Panc1 (cell line): Measurements from ENCODE around the gene ZBTB6. TPM values are rescaled to one million over a fixed set of nuclear protein-coding genes. Genes with fewer than 3 reads are reported as not detected.
"Not testable (repeated sequence)": the region's sequence is repeated elsewhere in the genome, so short reads cannot be mapped to it uniquely, and the experiment has no call there.

Experiments
- ATAC-seq: fragments of 200-7000 bp; cut with Tn5 transposase; 2 replicates; pipeline ENCODE4 v1.9.1; 2020; ENCODE audit warnings: mild to moderate bottlenecking, moderate library complexity
- BruUV-seq: library from RNA; stranded (reverse); fragments of 400-500 nt; replicated peaks from 2 replicates; lab custom pipeline; 2021; lab: Mats Ljungman, UMichigan
- CTCF ChIA-PET: fragments of 300-600 bp; sonication (Branson Sonifier 250); formaldehyde crosslinking; loops from one replicate; lab custom pipeline; 2022; ENCODE audit warnings: antibody characterized with exemption; lab: Charles Lee
- POLR2A ChIA-PET: fragments of 300-600 bp; sonication (Branson Sonifier 250); formaldehyde crosslinking; loops from one replicate; lab custom pipeline; 2022; ENCODE audit warnings: antibody characterized with exemption; lab: Charles Lee
- DNase-seq: peaks from one replicate; pipeline ENCODE4 v3.0.0-alpha.2; 2010; ENCODE audit warnings: low read depth, low spot score
- H3K27ac ChIP-seq: 2 replicates; pipeline ENCODE4 v1.5.1; 2011; ENCODE audit warnings: mild to moderate bottlenecking, low read length, inconsistent platforms
- H3K27me3 ChIP-seq: fragments of 200-500 bp; sonication (Bioruptor generic); 2 replicates; pipeline ENCODE4 v1.6.0; 2014; ENCODE audit warnings: low read length, inconsistent platforms; ENCODE audit not compliant: control insufficient read depth, insufficient read depth
- H3K36me3 ChIP-seq: fragments of 200-500 bp; sonication (Bioruptor generic); 2 replicates; pipeline ENCODE4 v1.5.1; 2014; ENCODE audit warnings: inconsistent platforms, mild to moderate bottlenecking, low read length, moderate library complexity; ENCODE audit not compliant: control insufficient read depth, insufficient read depth
- H3K4me1 ChIP-seq: 2 replicates; pipeline ENCODE4 v1.5.1; 2011; ENCODE audit warnings: inconsistent platforms, mild to moderate bottlenecking, low read length, moderate library complexity; ENCODE audit not compliant: control insufficient read depth, insufficient read depth
- H3K4me3 ChIP-seq, 2 experiments: 2 replicates each; pipeline ENCODE4 v1.5.1; 2011 to 2012; ENCODE audit warnings: low read depth in 2 of 2, low read length in 2 of 2, mild to moderate bottlenecking in 2 of 2, inconsistent platforms in 1 of 2, moderate library complexity in 1 of 2
- H3K9me3 ChIP-seq: fragments of 200-500 bp; sonication (Bioruptor generic); 2 replicates; pipeline ENCODE4 v1.5.1; 2014; ENCODE audit warnings: low read depth, mild to moderate bottlenecking, inconsistent platforms, low read length, moderate library complexity; ENCODE audit not compliant: control insufficient read depth, insufficient read depth
- CTCF ChIP-seq: fragments of 450-650 bp; IDR thresholded peaks from 2 replicates; pipeline ENCODE4 v1.5.1; 2017; ENCODE audit warnings: mild to moderate bottlenecking
- POLR2AphosphoS5 ChIP-seq: IDR thresholded peaks from 2 replicates; pipeline ENCODE4 v1.6.1; 2012; ENCODE audit warnings: mild to moderate bottlenecking, low read depth, low read length, moderate library complexity
- REST ChIP-seq, 2 experiments: IDR thresholded peaks; 2 replicates each; pipeline ENCODE4 v1.6.1; 2011 to 2012; ENCODE audit warnings: low read depth in 2 of 2, control low read depth in 1 of 2, low read length in 1 of 2, mild to moderate bottlenecking in 1 of 2, moderate library complexity in 1 of 2; ENCODE audit not compliant: insufficient read depth in 1 of 2
- SIN3A ChIP-seq: IDR thresholded peaks from 2 replicates; pipeline ENCODE4 v1.6.1; 2012; ENCODE audit warnings: low read depth, mild to moderate bottlenecking, low read length, moderate library complexity, borderline replicate concordance; ENCODE audit not compliant: insufficient read depth
- TCF7L2 ChIP-seq: IDR thresholded peaks from 2 replicates; pipeline ENCODE4 v1.6.1; 2011; ENCODE audit warnings: mild to moderate bottlenecking, low read depth, low read length, inconsistent platforms
- in situ Hi-C: cut with HindIII; loops from 2 replicates; pipeline ENCODE4 v1.10.0; 2016; ENCODE audit warnings: low sequenced_read_pairs, low pct_unique_long_range_greater_than_20kb
- intact Hi-C: fragments of 100-400 bp; cut with micrococcal nuclease; formaldehyde crosslinking; loops from one replicate; pipeline ENCODE4 v1.10.0; 2022; ENCODE audit not compliant: unreplicated experiment
- total RNA-seq: library from RNA; stranded (reverse); gene quantifications from one replicate; pipeline ENCODE4 v1.2.1, GENCODE V29; 2021; ENCODE audit not compliant: unreplicated experiment

Gene ZBTB6
- total RNA-seq, 1 experiment from 2014 or later, result 5.9 TPM

GRCh38 chr9:122875523-122875922 is 37.6 kb downstream of the ZBTB6 start:
- BruUV-seq, result no TSS peak
- ATAC-seq (no peak), DNase-seq (no peak)
- in situ Hi-C loops (no loop called here), intact Hi-C loops (no loop called here)
- Histone ChIP-seq H3K4me3 (no peak overlapping the region), H3K9me3 (no peaks in the 10 kb centered on the region), H3K36me3 (peaks cover 31% of the 10 kb centered on the region), H3K27me3 (no peaks in the 10 kb centered on the region), H3K4me1 (no peaks in the 10 kb centered on the region), H3K27ac (no peak overlapping the region)
- CTCF ChIA-PET, result interaction anchor here (0.6 kb wide), 1 partner anchor 22 kb away, joined by 7 read pairs; no protein-coding TSS in a partner anchor
- TF ChIP-seq CTCF (no peak), REST (IDR thresholded peaks at IDR 0.05; ENCODE audit: insufficient read depth in 1 of 2, low read depth in 2 of 2, low read length in 1 of 2) (no peak), SIN3A (no peak)
- POLR2A ChIA-PET, result no interaction called here

- in situ Hi-C loops, H3K27me3 ChIP-seq, CTCF ChIA-PET, H3K4me1 ChIP-seq, H3K27ac ChIP-seq, H3K36me3 ChIP-seq, BruUV-seq, POLR2A ChIA-PET, intact Hi-C loops, H3K9me3 ChIP-seq, DNase-seq, H3K4me3 ChIP-seq, ATAC-seq: not testable (repeated sequence)
Observed at GRCh38 chr9:122867276-122867675, 45.8 kb downstream of the ZBTB6 start.

- no peaks in the 10 kb centered on the region for H3K27me3 ChIP-seq
- no peaks in the 10 kb centered on the region for H3K9me3 ChIP-seq
- intact Hi-C loops, result no loop called here
- in situ Hi-C loops, result no loop called here
- CTCF ChIA-PET, result no interaction called here
- no peak overlapping the region for H3K4me3 ChIP-seq
- ATAC-seq, result no peak
- no peak overlapping the region for H3K27ac ChIP-seq
- POLR2A ChIA-PET, result no interaction called here
- no peak for DNase-seq
- no peak for TF ChIP-seq CTCF
- no peak for TF ChIP-seq POLR2AphosphoS5
- TF ChIP-seq REST (IDR thresholded peaks at IDR 0.05; ENCODE audit: insufficient read depth in 1 of 2, low read depth in 2 of 2, low read length in 1 of 2), result no peak
- TF ChIP-seq TCF7L2, result no peak
- TF ChIP-seq SIN3A, result no peak
- no TSS peak for BruUV-seq
- H3K4me1 ChIP-seq, result no peaks in the 10 kb centered on the region; the same call in 1 of the 2 replicates
- no peaks in the 10 kb centered on the region for H3K36me3 ChIP-seq
Observed at GRCh38 chr9:122866079-122866478, 47.0 kb downstream of the ZBTB6 start.
